ENCODE data around the gene PGAP1.

PGAP1 gene

GRCh38 chr2:196961889-196962288, 35.4 kb upstream of the PGAP1 start:
- no peak for TF ChIP-seq JUND (IDR thresholded peaks at IDR 0.05; ENCODE audit: low read depth)
- in situ Hi-C loops (cut with HindIII; ENCODE audit: low pct_unique_long_range_greater_than_20kb, low sequenced_read_pairs) = no loop called here
- DNase-seq (ENCODE audit: low read depth in 1 of 2, low spot score in 1 of 2) = no peak

- no peak for TF ChIP-seq JUND (IDR thresholded peaks at IDR 0.05; ENCODE audit: low read depth)
- in situ Hi-C loops (cut with HindIII; ENCODE audit: low pct_unique_long_range_greater_than_20kb, low sequenced_read_pairs) = no loop called here
- DNase-seq (ENCODE audit: low read depth in 1 of 2, low spot score in 1 of 2) = no peak
Observed at GRCh38 chr2:196959734-196960338, 33.3 kb upstream of the PGAP1 start.

- no peak for TF ChIP-seq JUND (IDR thresholded peaks at IDR 0.05; ENCODE audit: low read depth)
- no peak for DNase-seq (ENCODE audit: low read depth in 1 of 2, low spot score in 1 of 2)
- in situ Hi-C loops (cut with HindIII; ENCODE audit: low pct_unique_long_range_greater_than_20kb, low sequenced_read_pairs) = no loop called here
Observed at GRCh38 chr2:196959281-196959680, 32.8 kb upstream of the PGAP1 start.

- TF ChIP-seq JUND (IDR thresholded peaks at IDR 0.05; ENCODE audit: low read depth) = no peak
- no peak for DNase-seq (ENCODE audit: low read depth in 1 of 2, low spot score in 1 of 2)
- in situ Hi-C loops (cut with HindIII; ENCODE audit: low pct_unique_long_range_greater_than_20kb, low sequenced_read_pairs) = no loop called here
Observed at GRCh38 chr2:196957881-196958525, 31.5 kb upstream of the PGAP1 start.

- DNase-seq (ENCODE audit: low read depth in 1 of 2, low spot score in 1 of 2) = no peak
- TF ChIP-seq JUND (IDR thresholded peaks at IDR 0.05; ENCODE audit: low read depth) = no peak
- in situ Hi-C loops (cut with HindIII; ENCODE audit: low pct_unique_long_range_greater_than_20kb, low sequenced_read_pairs) = no loop called here
Observed at GRCh38 chr2:196957442-196957841, 30.9 kb upstream of the PGAP1 start.

- no peak for DNase-seq (ENCODE audit: low read depth in 1 of 2, low spot score in 1 of 2)
- in situ Hi-C loops (cut with HindIII; ENCODE audit: low pct_unique_long_range_greater_than_20kb, low sequenced_read_pairs) = no loop called here
- TF ChIP-seq JUND (IDR thresholded peaks at IDR 0.05; ENCODE audit: low read depth) = no peak
Observed at GRCh38 chr2:196956069-196956468, 29.6 kb upstream of the PGAP1 start.

GRCh38 chr2:196955036-196955435, 28.5 kb upstream of the PGAP1 start:
- in situ Hi-C loops (cut with HindIII; ENCODE audit: low pct_unique_long_range_greater_than_20kb, low sequenced_read_pairs) = no loop called here
- TF ChIP-seq JUND (IDR thresholded peaks at IDR 0.05; ENCODE audit: low read depth) = no peak
- DNase-seq (ENCODE audit: low read depth in 1 of 2, low spot score in 1 of 2) = no peak

GRCh38 chr2:196954001-196954400, 27.5 kb upstream of the PGAP1 start:
- no peak for DNase-seq (ENCODE audit: low read depth in 1 of 2, low spot score in 1 of 2)
- in situ Hi-C loops (cut with HindIII; ENCODE audit: low pct_unique_long_range_greater_than_20kb, low sequenced_read_pairs) = no loop called here

GRCh38 chr2:196952936-196953335, 26.4 kb upstream of the PGAP1 start:
- DNase-seq (ENCODE audit: low read depth in 1 of 2, low spot score in 1 of 2) = no peak
- TF ChIP-seq JUND (IDR thresholded peaks at IDR 0.05; ENCODE audit: low read depth) = no peak
- in situ Hi-C loops (cut with HindIII; ENCODE audit: low pct_unique_long_range_greater_than_20kb, low sequenced_read_pairs) = no loop called here

More at GRCh38 chr2:196954001-196954400, 27.5 kb upstream of the PGAP1 start:
- no peak for TF ChIP-seq JUND (IDR thresholded peaks at IDR 0.05; ENCODE audit: low read depth)

GRCh38 chr2:196951973-196952372, 25.5 kb upstream of the PGAP1 start:
- in situ Hi-C loops (cut with HindIII; ENCODE audit: low pct_unique_long_range_greater_than_20kb, low sequenced_read_pairs) = no loop called here
- no peak for TF ChIP-seq JUND (IDR thresholded peaks at IDR 0.05; ENCODE audit: low read depth)
- DNase-seq (ENCODE audit: low read depth in 1 of 2, low spot score in 1 of 2) = no peak

GRCh38 chr2:196949116-196949515, 22.6 kb upstream of the PGAP1 start:
- in situ Hi-C loops (cut with HindIII; ENCODE audit: low pct_unique_long_range_greater_than_20kb, low sequenced_read_pairs) = no loop called here
- TF ChIP-seq JUND (IDR thresholded peaks at IDR 0.05; ENCODE audit: low read depth) = no peak
- DNase-seq (ENCODE audit: low read depth in 1 of 2, low spot score in 1 of 2) = no peak

- DNase-seq (ENCODE audit: low read depth in 1 of 2, low spot score in 1 of 2) = no peak
- no peak for TF ChIP-seq JUND (IDR thresholded peaks at IDR 0.05; ENCODE audit: low read depth)
- in situ Hi-C loops (cut with HindIII; ENCODE audit: low pct_unique_long_range_greater_than_20kb, low sequenced_read_pairs) = no loop called here
Observed at GRCh38 chr2:196944570-196944969, 18.1 kb upstream of the PGAP1 start.

GRCh38 chr2:196941398-196942078, 15.0 kb upstream of the PGAP1 start:
- DNase-seq (ENCODE audit: low read depth in 1 of 2, low spot score in 1 of 2) = no peak
- in situ Hi-C loops (cut with HindIII; ENCODE audit: low pct_unique_long_range_greater_than_20kb, low sequenced_read_pairs) = no loop called here
- no peak for TF ChIP-seq JUND (IDR thresholded peaks at IDR 0.05; ENCODE audit: low read depth)
